ENCODE results near the gene BMPR1A.
"Not testable (repeated sequence)": the region's sequence is repeated elsewhere in the genome, so short reads cannot be mapped to it uniquely, and the experiment has no call there.

The BMPR1A gene

GRCh38 chr10:86837663-86838062 lies 81.2 kb downstream of the BMPR1A start:
- DNase-seq (ENCODE audit: low read depth in 3 of 3, low spot score in 1 of 3), result no peak

- no peak for DNase-seq (ENCODE audit: low read depth in 3 of 3, low spot score in 1 of 3)
Observed at GRCh38 chr10:86840498-86840897, 84.1 kb downstream of the BMPR1A start.

GRCh38 chr10:86846088-86846487 lies 89.7 kb downstream of the BMPR1A start:
- no peak for DNase-seq (ENCODE audit: low read depth in 3 of 3, low spot score in 1 of 3)

GRCh38 chr10:86848747-86849146 lies 92.3 kb downstream of the BMPR1A start:
- DNase-seq (ENCODE audit: low read depth in 3 of 3, low spot score in 1 of 3), result no peak

- no peak for DNase-seq (ENCODE audit: low read depth in 3 of 3, low spot score in 1 of 3)
Observed at GRCh38 chr10:86849181-86849894, 92.9 kb downstream of the BMPR1A start.

- no peak for DNase-seq (ENCODE audit: low read depth in 3 of 3, low spot score in 1 of 3)
Observed at GRCh38 chr10:86850481-86850880, 94.1 kb downstream of the BMPR1A start.

- DNase-seq (ENCODE audit: low read depth in 3 of 3, low spot score in 1 of 3), result no peak
Observed at GRCh38 chr10:86851328-86852207, 95.1 kb downstream of the BMPR1A start.

GRCh38 chr10:86853582-86853981 lies 97.2 kb downstream of the BMPR1A start:
- not testable (repeated sequence) for DNase-seq (ENCODE audit: low read depth in 3 of 3, low spot score in 1 of 3)

- DNase-seq (ENCODE audit: low read depth in 3 of 3, low spot score in 1 of 3), result no peak
Observed at GRCh38 chr10:86855513-86855912, 99.1 kb downstream of the BMPR1A start.

- DNase-seq (ENCODE audit: low read depth in 3 of 3, low spot score in 1 of 3), result no peak
Observed at GRCh38 chr10:86856156-86856555, 99.7 kb downstream of the BMPR1A start.

- no peak for DNase-seq (ENCODE audit: low read depth in 3 of 3, low spot score in 1 of 3)
Observed at GRCh38 chr10:86857128-86857721, 100.8 kb downstream of the BMPR1A start.

GRCh38 chr10:86858011-86858410 lies 101.6 kb downstream of the BMPR1A start:
- no peak for DNase-seq (ENCODE audit: low read depth in 3 of 3, low spot score in 1 of 3)

GRCh38 chr10:86861351-86861750 lies 104.9 kb downstream of the BMPR1A start:
- no peak for DNase-seq (ENCODE audit: low read depth in 3 of 3, low spot score in 1 of 3)

GRCh38 chr10:86862373-86862772 lies 106.0 kb downstream of the BMPR1A start:
- DNase-seq (ENCODE audit: low read depth in 3 of 3, low spot score in 1 of 3), result no peak

GRCh38 chr10:86862786-86863483 lies 106.5 kb downstream of the BMPR1A start:
- no peak for DNase-seq (ENCODE audit: low read depth in 3 of 3, low spot score in 1 of 3)

GRCh38 chr10:86863484-86863842 lies 107.0 kb downstream of the BMPR1A start:
- DNase-seq (ENCODE audit: low read depth in 3 of 3, low spot score in 1 of 3), result no peak

GRCh38 chr10:86865011-86865811 lies 108.8 kb downstream of the BMPR1A start:
- not testable (repeated sequence) for DNase-seq (ENCODE audit: low read depth in 3 of 3, low spot score in 1 of 3)

- DNase-seq (ENCODE audit: low read depth in 3 of 3, low spot score in 1 of 3), result no peak
Observed at GRCh38 chr10:86867149-86867548, 110.7 kb downstream of the BMPR1A start.

- DNase-seq (ENCODE audit: low read depth in 3 of 3, low spot score in 1 of 3), result no peak
Observed at GRCh38 chr10:86868353-86868752, 111.9 kb downstream of the BMPR1A start.

- no peak for DNase-seq (ENCODE audit: low read depth in 3 of 3, low spot score in 1 of 3)
Observed at GRCh38 chr10:86870679-86871078, 114.3 kb downstream of the BMPR1A start.
